Endothelial cell (in vitro differentiated cells): ENCODE data around the gene UGGT2. TPM values are rescaled to one million over a fixed set of nuclear protein-coding genes. Genes with fewer than 3 reads are reported as not detected.

Experiments
- DNase-seq: peaks from one replicate; pipeline ENCODE4 v3.0.0; 2021; ENCODE audit warnings: low spot score
- H3K27ac Mint-ChIP-seq: one replicate; pipeline ENCODE4 v1.8.0; 2021; ENCODE audit warnings: mixed read lengths, inconsistent platforms; ENCODE audit not compliant: unreplicated experiment
- H3K27me3 Mint-ChIP-seq: one replicate; pipeline ENCODE4 v1.8.0; 2021; ENCODE audit warnings: mild to moderate bottlenecking, moderate library complexity, mixed read lengths, inconsistent platforms; ENCODE audit not compliant: unreplicated experiment
- H3K36me3 Mint-ChIP-seq: one replicate; pipeline ENCODE4 v1.8.0; 2021; ENCODE audit warnings: mild to moderate bottlenecking, low read depth, mixed read lengths, inconsistent platforms; ENCODE audit not compliant: unreplicated experiment
- H3K4me1 Mint-ChIP-seq: one replicate; pipeline ENCODE4 v1.8.0; 2021; ENCODE audit warnings: mild to moderate bottlenecking, mixed read lengths, inconsistent platforms; ENCODE audit not compliant: unreplicated experiment
- H3K4me3 Mint-ChIP-seq: one replicate; pipeline ENCODE4 v1.8.0; 2021; ENCODE audit warnings: mild to moderate bottlenecking, mixed read lengths, inconsistent platforms; ENCODE audit not compliant: unreplicated experiment
- H3K9me3 Mint-ChIP-seq: one replicate; pipeline ENCODE4 v1.8.0; 2021; ENCODE audit warnings: mixed read lengths, inconsistent platforms; ENCODE audit not compliant: unreplicated experiment
- total RNA-seq: library from RNA; stranded (reverse); fragmentation: NEBNext Ultra II Directional; extraction: Animal tissue kit (Norgen Biotek cat#: 25700); gene quantifications from one replicate; pipeline ENCODE4 v1.2.1, GENCODE V29; 2021; ENCODE audit not compliant: unreplicated experiment
- TF ChIP-seq, protein P1 (sequence below): fragments of 200-600 bp; sonication (generic); IDR thresholded peaks from one replicate; pipeline ENCODE4 v1.5.0; 2021; ENCODE audit warnings: antibody characterized with exemption; ENCODE audit not compliant: unreplicated experiment

Gene UGGT2
- total RNA-seq, 1 donor from 2014 or later, result 23.7 TPM

DNA sequence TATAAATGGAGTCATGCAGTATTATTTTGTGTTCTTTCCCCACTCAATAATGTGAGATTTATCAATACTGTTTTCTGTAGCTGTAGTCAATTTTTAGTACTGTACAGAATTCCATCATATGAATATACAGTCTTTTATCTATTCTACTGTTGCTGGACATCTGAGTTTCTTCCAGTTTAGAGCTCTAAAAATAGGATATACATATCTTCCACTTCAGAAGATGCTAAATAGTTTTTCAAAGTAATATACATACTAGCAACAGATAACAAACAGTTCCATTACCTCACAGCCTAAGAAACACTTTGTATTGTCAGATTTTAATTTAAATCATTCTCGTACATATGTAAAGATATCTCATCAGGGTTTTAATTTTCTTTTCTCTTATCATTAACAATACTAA is 149.6 kb downstream of the UGGT2 start:
- no peaks in the 10 kb centered on the region for H3K27me3 Mint-ChIP-seq
- peaks cover 19% of the 10 kb centered on the region for H3K36me3 Mint-ChIP-seq
- DNase-seq, result no peak
- H3K27ac Mint-ChIP-seq, result no peak overlapping the region
- H3K9me3 Mint-ChIP-seq, result no peaks in the 10 kb centered on the region
- H3K4me1 Mint-ChIP-seq, result no peaks in the 10 kb centered on the region
- TF ChIP-seq, protein P1, sequence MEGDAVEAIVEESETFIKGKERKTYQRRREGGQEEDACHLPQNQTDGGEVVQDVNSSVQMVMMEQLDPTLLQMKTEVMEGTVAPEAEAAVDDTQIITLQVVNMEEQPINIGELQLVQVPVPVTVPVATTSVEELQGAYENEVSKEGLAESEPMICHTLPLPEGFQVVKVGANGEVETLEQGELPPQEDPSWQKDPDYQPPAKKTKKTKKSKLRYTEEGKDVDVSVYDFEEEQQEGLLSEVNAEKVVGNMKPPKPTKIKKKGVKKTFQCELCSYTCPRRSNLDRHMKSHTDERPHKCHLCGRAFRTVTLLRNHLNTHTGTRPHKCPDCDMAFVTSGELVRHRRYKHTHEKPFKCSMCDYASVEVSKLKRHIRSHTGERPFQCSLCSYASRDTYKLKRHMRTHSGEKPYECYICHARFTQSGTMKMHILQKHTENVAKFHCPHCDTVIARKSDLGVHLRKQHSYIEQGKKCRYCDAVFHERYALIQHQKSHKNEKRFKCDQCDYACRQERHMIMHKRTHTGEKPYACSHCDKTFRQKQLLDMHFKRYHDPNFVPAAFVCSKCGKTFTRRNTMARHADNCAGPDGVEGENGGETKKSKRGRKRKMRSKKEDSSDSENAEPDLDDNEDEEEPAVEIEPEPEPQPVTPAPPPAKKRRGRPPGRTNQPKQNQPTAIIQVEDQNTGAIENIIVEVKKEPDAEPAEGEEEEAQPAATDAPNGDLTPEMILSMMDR, result no peak
- H3K4me3 Mint-ChIP-seq, result no peak overlapping the region

DNA sequence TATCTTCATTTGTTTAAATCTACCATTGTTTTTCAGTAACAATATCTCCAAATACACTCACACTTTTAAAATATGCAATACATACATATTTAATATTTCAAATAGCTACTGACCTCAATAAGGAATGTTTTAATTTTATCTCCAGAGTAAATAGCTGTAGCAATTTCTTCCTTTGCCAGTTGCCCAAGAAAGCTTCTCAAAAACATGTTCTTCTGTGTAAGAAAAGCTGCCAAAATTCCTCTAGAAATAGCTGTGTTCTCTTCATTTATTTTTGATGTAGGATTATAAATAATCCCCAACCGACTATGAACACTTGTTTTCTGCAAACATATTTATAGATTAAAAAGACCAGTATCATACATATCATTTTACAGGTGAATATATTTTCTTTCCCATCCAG is 150.5 kb downstream of the UGGT2 start:
- Mint-ChIP-seq H3K4me3 (no peak overlapping the region), H3K9me3 (no peaks in the 10 kb centered on the region), H3K27ac (no peak overlapping the region), H3K36me3 (peaks cover 13% of the 10 kb centered on the region), H3K4me1 (no peaks in the 10 kb centered on the region), H3K27me3 (no peaks in the 10 kb centered on the region)
- DNase-seq, result no peak
- TF ChIP-seq, protein P1, result no peak

DNA sequence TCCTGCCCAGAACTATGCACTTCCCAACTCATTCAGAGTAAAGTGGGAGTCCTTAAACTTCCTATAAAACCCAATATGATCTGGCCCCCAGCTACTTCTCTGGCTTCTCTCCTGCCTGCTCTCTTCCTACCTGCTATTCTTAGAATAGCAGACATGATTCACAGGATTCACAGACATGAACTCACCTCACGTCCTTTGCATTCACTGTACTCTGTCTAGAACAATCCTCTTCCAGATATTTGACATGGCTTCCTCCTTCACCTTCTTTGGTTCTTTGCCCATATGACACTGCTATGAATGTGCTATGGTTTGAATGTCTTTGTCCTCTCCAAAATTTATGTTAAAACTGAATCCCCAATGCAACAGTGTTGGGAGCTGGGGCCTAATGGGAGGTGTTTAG is 154.9 kb downstream of the UGGT2 start:
- TF ChIP-seq, protein P1, result no peak
- no peaks in the 10 kb centered on the region for H3K36me3 Mint-ChIP-seq
- H3K27me3 Mint-ChIP-seq, result no peaks in the 10 kb centered on the region
- no peak for DNase-seq
- H3K4me3 Mint-ChIP-seq, result no peak overlapping the region
- H3K27ac Mint-ChIP-seq, result no peak overlapping the region
- no peaks in the 10 kb centered on the region for H3K9me3 Mint-ChIP-seq
- no peaks in the 10 kb centered on the region for H3K4me1 Mint-ChIP-seq

DNA sequence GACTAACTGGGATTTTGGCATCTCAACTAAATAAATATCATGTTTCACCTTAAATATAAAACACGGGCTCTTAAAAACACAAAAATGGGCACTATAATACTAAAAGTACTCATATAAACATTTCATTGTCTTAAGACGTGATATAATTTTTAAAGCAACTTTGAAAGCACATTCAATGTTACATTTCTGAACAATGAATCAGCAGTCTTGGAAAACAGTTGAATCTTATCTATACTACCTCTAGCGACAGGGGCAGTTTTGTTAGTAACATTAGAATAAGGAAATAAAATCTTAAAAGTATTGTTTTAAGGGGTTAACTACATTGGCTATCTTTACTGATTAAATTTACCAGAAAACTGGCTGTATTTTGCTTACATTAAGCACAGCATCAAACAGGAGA is 156.9 kb downstream of the UGGT2 start:
- DNase-seq, result no peak
- H3K4me1 Mint-ChIP-seq, result no peaks in the 10 kb centered on the region
- no peak overlapping the region for H3K4me3 Mint-ChIP-seq
- no peaks in the 10 kb centered on the region for H3K36me3 Mint-ChIP-seq
- no peaks in the 10 kb centered on the region for H3K27me3 Mint-ChIP-seq
- TF ChIP-seq, protein P1, result no peak
- no peaks in the 10 kb centered on the region for H3K9me3 Mint-ChIP-seq
- H3K27ac Mint-ChIP-seq, result no peak overlapping the region

DNA sequence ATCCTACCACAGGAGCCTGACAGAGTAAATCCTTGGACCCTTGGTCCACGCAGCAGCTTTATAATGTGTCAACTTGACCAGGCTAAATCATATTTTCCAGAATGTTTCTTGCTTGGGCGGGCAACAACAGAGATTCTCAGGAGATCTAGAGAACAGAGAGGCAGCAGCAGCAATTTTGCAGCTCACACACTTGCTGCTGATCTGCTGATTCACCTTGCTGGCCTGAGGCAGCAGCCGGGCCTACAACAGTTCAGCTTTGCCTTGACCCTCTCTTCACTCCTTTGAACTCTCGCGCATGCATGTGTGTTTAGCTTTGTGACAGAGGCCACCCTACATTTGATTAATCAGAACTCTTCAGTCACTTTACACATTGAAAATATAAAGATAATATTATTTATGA is 159.3 kb downstream of the UGGT2 start:
- Mint-ChIP-seq H3K36me3 (no peaks in the 10 kb centered on the region), H3K9me3 (no peaks in the 10 kb centered on the region), H3K4me1 (no peaks in the 10 kb centered on the region), H3K4me3 (no peak overlapping the region), H3K27me3 (no peaks in the 10 kb centered on the region), H3K27ac (no peak overlapping the region)
- TF ChIP-seq, protein P1, result no peak
- no peak for DNase-seq
